GM13976 (cell line): Measurements from ENCODE around the gene DRD3.

Source experiments
- DNase-seq: peaks from one replicate; pipeline ENCODE4 v3.0.0; 2012; ENCODE audit warnings: low spot score
- CTCF ChIP-seq: IDR thresholded peaks from 2 replicates; pipeline ENCODE4 v1.5.1; 2012; ENCODE audit warnings: borderline replicate concordance, mild to moderate bottlenecking; ENCODE audit not compliant: insufficient read depth; ENCODE audit errors: extremely low read depth, missing control alignments, control extremely low read depth
- in situ Hi-C: fragments of 300-500 bp; cut with MboI; formaldehyde crosslinking; loops from one replicate; pipeline ENCODE4 v1.12.0; 2022; ENCODE audit warnings: low sequenced_read_pairs, mixed read lengths, inconsistent platforms; ENCODE audit not compliant: unreplicated experiment

The DRD3 gene

GRCh38 chr3:114213292-114213626 is 34.4 kb upstream of the DRD3 start:
- no peak for TF ChIP-seq CTCF
- no peak for DNase-seq
- in situ Hi-C loops, result no loop called here

- no peak for DNase-seq
- in situ Hi-C loops, result no loop called here
- no peak for TF ChIP-seq CTCF
These were observed 33.8 kb upstream of the DRD3 start for GRCh38 chr3:114212646-114213045.

GRCh38 chr3:114207768-114208167 is 28.9 kb upstream of the DRD3 start:
- no peak for TF ChIP-seq CTCF
- no peak for DNase-seq
- in situ Hi-C loops, result no loop called here

GRCh38 chr3:114206342-114206741 is 27.5 kb upstream of the DRD3 start:
- no peak for DNase-seq
- no peak for TF ChIP-seq CTCF
- in situ Hi-C loops, result no loop called here

GRCh38 chr3:114205541-114205940 is 26.7 kb upstream of the DRD3 start:
- DNase-seq, result no peak
- in situ Hi-C loops, result no loop called here
- no peak for TF ChIP-seq CTCF

GRCh38 chr3:114194750-114195149 is 15.9 kb upstream of the DRD3 start:
- TF ChIP-seq CTCF, result no peak
- in situ Hi-C loops, result no loop called here
- DNase-seq, result no peak

GRCh38 chr3:114192136-114192535 is 13.3 kb upstream of the DRD3 start:
- DNase-seq, result no peak
- in situ Hi-C loops, result no loop called here
- no peak for TF ChIP-seq CTCF
